ENCODE data around the gene IYD. TPM values are rescaled to one million over a fixed set of nuclear protein-coding genes. Genes with fewer than 3 reads are reported as not detected.

IYD gene
- total and polyA plus RNA-seq, 9 of the 15 experiments (the other 6 are each of a cell fraction or from before 2014, with no cell fraction given): not detected

DNA sequence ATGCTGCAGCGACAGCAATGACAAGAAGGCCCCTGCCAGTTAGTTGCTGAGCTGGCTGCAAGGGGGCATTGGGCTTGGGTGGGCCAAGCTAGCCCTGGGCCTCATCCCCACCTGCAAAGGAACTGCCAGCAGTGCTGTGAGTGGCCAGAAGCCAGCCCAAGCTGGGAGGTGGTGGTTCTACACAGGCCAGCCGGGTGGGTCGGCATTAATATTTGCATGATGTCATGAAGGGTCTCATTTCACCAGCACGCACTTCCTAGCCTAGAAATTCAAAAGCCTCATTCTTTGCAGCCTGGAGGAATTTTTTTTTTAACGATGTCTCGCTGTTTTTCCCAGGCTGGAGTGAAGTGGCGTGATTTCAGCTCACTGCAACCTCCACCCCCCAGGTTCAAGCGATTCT is 62.0 kb downstream of the IYD start (continued):
- TF ChIP-seq, protein P1, sequence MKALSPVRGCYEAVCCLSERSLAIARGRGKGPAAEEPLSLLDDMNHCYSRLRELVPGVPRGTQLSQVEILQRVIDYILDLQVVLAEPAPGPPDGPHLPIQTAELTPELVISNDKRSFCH (CRISPR knock-in tag; IDR thresholded peaks at IDR 0.05): no peak
- TF ChIP-seq, protein P1 (tag; IDR thresholded peaks at IDR 0.05): no peak
- TF ChIP-seq, protein P2, sequence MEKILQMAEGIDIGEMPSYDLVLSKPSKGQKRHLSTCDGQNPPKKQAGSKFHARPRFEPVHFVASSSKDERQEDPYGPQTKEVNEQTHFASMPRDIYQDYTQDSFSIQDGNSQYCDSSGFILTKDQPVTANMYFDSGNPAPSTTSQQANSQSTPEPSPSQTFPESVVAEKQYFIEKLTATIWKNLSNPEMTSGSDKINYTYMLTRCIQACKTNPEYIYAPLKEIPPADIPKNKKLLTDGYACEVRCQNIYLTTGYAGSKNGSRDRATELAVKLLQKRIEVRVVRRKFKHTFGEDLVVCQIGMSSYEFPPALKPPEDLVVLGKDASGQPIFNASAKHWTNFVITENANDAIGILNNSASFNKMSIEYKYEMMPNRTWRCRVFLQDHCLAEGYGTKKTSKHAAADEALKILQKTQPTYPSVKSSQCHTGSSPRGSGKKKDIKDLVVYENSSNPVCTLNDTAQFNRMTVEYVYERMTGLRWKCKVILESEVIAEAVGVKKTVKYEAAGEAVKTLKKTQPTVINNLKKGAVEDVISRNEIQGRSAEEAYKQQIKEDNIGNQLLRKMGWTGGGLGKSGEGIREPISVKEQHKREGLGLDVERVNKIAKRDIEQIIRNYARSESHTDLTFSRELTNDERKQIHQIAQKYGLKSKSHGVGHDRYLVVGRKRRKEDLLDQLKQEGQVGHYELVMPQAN (IDR thresholded peaks at IDR 0.05; ENCODE audit: borderline replicate concordance): no peak

DNA sequence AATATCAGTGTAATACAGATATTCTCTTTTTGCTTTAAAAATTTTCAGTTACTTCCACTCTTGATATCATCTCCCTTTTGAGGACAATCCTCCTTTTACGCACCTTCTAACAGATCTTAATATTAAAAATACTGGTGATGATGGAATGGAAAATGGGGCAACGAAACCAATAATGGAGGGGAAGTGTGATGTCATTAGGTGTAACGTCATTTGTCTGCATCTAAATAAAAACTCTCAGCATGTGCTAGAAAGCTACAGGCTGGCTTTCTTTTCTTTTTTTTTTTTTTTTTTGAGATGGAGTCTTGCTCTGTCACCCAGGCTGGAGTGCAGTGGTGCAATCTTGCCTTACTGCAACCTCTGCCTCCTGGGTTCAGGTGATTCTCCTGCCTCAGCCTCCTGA is 66.5 kb downstream of the IYD start:
- no TSS peak for BruUV-seq (replicated peaks)
- Histone ChIP-seq H3K4me1 (replicated peaks in 1 of 2; ENCODE audit: control insufficient read depth in 2 of 2, insufficient read depth in 2 of 2, low read length in 2 of 2) (no peaks in the 10 kb centered on the region), H4K20me1 (replicated peaks; ENCODE audit: control insufficient read depth, insufficient read depth, low read length) (no peaks in the 10 kb centered on the region), H3K4me2 (ENCODE audit: insufficient read depth, low read length) (no peak overlapping the region), H3K27ac (ENCODE audit: extremely low read depth, low read depth, low read length) (no peak overlapping the region), H3K27me3 (ENCODE audit: control insufficient read depth in 2 of 2, insufficient read depth in 2 of 2, low read length in 2 of 2) (peaks cover 0 to 18% of the 10 kb centered on the region in 2 experiments; a peak in 3 of 5 replicates), H2AFZ (ENCODE audit: low read depth, low read length) (no peak overlapping the region), H3K79me2 (ENCODE audit: control insufficient read depth, insufficient read depth, low read length) (no peaks in the 10 kb centered on the region), H3K9me1 (ENCODE audit: control insufficient read depth, insufficient read depth, low read length) (no peaks in the 10 kb centered on the region), H3K9ac (ENCODE audit: insufficient read depth in 1 of 2, low read depth in 2 of 2, low read length in 2 of 2) (no peak overlapping the region), H3K9me3 (replicated peaks; ENCODE audit: control insufficient read depth, insufficient read depth, low read depth, low read length) (no peaks in the 10 kb centered on the region), H3K4me3 (no peak overlapping the region), H3K36me3 (ENCODE audit: control insufficient read depth, insufficient read depth, low read length) (no peaks in the 10 kb centered on the region)
- no peak for DNase-seq (ENCODE audit: extremely low read depth in 1 of 4, low spot score in 3 of 4)
- intact Hi-C loops (cut with micrococcal nuclease): no loop called here
- ATAC-seq: no peak
- FAIRE-seq: no peak
- ChIA-PET CTCF (ENCODE audit: low intra/inter-chr PET ratio) (no interaction called here), POLR2A (no interaction called here)
- no peak for TF ChIP-seq ZNF282 (CRISPR knock-in tag; IDR thresholded peaks at IDR 0.05)
- TF ChIP-seq ZNF175 (CRISPR knock-in tag; IDR thresholded peaks at IDR 0.05; ENCODE audit: low read depth): 0 out of 2 replicates have a peak, but pooled peaks have one; percentile 15
- in situ Hi-C loops (cut with MboI): no loop called here
- 2% methylated on average over 3 of the region's 3 CpGs for WGBS (ENCODE audit: insufficient coverage, low coverage, missing lambda C conversion rate)

Measured in K562 (cell line).